ENCODE measurements around the gene LILRA6. TPM values are rescaled to one million over a fixed set of nuclear protein-coding genes. Genes with fewer than 3 reads are reported as not detected.

LILRA6 gene
- polyA plus RNA-seq, 3 donors = 65.7 to 150 (median 143) TPM

DNA sequence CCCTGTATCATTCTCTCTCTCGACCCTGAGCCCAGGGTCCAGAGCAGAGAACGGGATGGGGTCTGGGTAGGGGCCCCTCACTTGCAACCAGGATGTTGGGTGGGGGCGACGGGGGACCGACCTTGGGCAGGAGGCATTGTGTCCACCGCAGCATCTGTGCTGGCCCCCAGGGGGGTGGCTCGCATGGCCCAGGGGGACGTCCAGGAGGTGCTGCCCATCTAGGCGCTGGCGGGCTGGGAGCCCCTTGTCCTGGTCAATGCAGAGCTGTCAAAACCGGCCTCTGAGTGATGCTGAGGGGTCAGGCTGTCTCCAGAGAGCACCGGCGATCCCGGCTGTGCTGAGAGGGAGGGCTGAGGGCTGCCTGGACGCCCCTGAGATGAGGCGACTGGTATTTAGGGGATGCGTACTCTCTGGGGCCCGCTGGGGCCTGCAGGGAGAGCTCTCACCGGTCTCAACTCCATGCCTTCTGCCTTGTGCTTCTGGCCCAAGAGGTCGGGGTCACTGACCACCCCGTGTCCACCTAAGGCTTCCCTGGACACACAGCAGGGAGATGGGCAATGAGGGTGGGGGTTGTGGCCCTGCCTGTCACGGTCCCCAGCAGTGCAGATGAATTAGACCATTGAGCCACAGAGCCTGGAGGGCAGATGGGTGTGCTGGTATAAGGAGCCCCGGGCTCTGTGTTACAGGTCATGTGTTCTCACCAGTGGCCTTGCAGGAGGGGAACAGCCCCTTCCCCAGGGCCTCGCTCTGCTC lies 33.4 kb downstream of the LILRA6 start:
- intact Hi-C loops (cut with micrococcal nuclease) = loop anchor here (2.0 to 5.0 kb wide), 2 partner anchors 22 to 163 kb away; no protein-coding TSS in a partner anchor
- H3K4me3 ChIP-seq (replicated peaks in 1 of 3; ENCODE audit: low read depth in 2 of 3, low read length in 3 of 3) = peak overlapping the region in 1 of 3 experiments; percentile 58
- H3K27me3 ChIP-seq (ENCODE audit: control insufficient read depth in 2 of 2, insufficient read depth in 2 of 2, low read length in 2 of 2) = no peaks in the 10 kb centered on the region
- H3K79me2 ChIP-seq (ENCODE audit: insufficient read depth, low read length) = peaks cover 74% of the 10 kb centered on the region
- peak overlapping the region; percentile 81 for H3K9ac ChIP-seq (ENCODE audit: insufficient read depth, low read length, poor library complexity, severe bottlenecking)
- DNase-seq = no peak
- H3K9me3 Mint-ChIP-seq = peaks cover 0 to 4% (median 0%) of the 10 kb centered on the region in 7 donors
- H3K4me1 ChIP-seq (ENCODE audit: control insufficient read depth in 1 of 2, insufficient read depth in 2 of 2, low read length in 2 of 2) = peaks cover 75 to 82% of the 10 kb centered on the region in 2 donors
- peaks cover 87% of the 10 kb centered on the region for H3K4me1 Mint-ChIP-seq
- peaks cover 33 to 35% of the 10 kb centered on the region in 2 donors for H3K36me3 ChIP-seq (replicated peaks in 1 of 2; ENCODE audit: control insufficient read depth in 1 of 2, insufficient read depth in 2 of 2, low read length in 2 of 2)
- peaks cover 62 to 69% of the 10 kb centered on the region in 2 donors for H3K36me3 Mint-ChIP-seq
- H3K4me2 ChIP-seq (replicated peaks; ENCODE audit: extremely low read depth, low read length, poor library complexity, severe bottlenecking) = peak overlapping the region; percentile 48
- TF ChIP-seq CTCF (IDR thresholded peaks at IDR 0.05) = no peak
- H3K27ac ChIP-seq (ENCODE audit: low read depth in 1 of 2, low read length in 2 of 2) = peak overlapping the region; percentile 97 to 100
- WGBS (ENCODE audit: insufficient coverage) = 68% methylated on average over 22 of the region's 24 CpGs
- peak overlapping the region; percentile 68 to 88 for H3K4me3 Mint-ChIP-seq
- H3K27me3 Mint-ChIP-seq (ENCODE audit: low read depth in 3 of 3) = peaks cover 0 to 12% (median 2%) of the 10 kb centered on the region in 3 donors
- H3K9me3 ChIP-seq (replicated peaks in 1 of 2; ENCODE audit: control insufficient read depth in 1 of 2, insufficient read depth in 1 of 2, low read length in 2 of 2) = no peaks in the 10 kb centered on the region
- H2AFZ ChIP-seq (ENCODE audit: insufficient read depth, low read depth, low read length, poor library complexity, severe bottlenecking) = no peak overlapping the region
- peak overlapping the region; percentile 99 to 100 (median 100) for H3K27ac Mint-ChIP-seq
- peaks cover 22% of the 10 kb centered on the region for H4K20me1 ChIP-seq (ENCODE audit: insufficient read depth, low read length)

DNA sequence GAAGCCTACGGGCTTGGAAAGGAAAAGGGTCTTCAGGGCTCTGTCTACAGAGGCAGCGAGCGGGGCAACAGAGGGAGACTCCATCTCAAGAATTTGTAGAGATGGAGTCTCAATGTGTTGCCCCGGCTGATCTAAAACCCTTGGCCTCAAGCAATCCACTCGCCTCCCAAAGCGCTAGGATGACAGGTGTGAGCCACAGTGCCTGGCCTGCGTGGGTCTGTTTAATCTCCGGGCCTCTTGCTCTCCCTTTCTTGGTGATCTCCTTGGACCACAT lies 33.9 kb downstream of the LILRA6 start:
- no peak for TF ChIP-seq CTCF (IDR thresholded peaks at IDR 0.05)
- peaks cover 89% of the 10 kb centered on the region for H3K4me1 Mint-ChIP-seq
- peak overlapping the region; percentile 86 to 100 for H3K4me3 Mint-ChIP-seq

More for the DNA sequence above, 33.9 kb downstream of the LILRA6 start:
- peaks cover 80 to 87% of the 10 kb centered on the region in 2 donors for H3K4me1 ChIP-seq (ENCODE audit: control insufficient read depth in 1 of 2, insufficient read depth in 2 of 2, low read length in 2 of 2)
- H3K27me3 Mint-ChIP-seq (ENCODE audit: low read depth in 3 of 3) = peaks cover 0 to 11% (median 2%) of the 10 kb centered on the region in 3 donors
- intact Hi-C loops (cut with micrococcal nuclease) = loop anchor here (2.0 to 5.0 kb wide), 2 partner anchors 22 to 164 kb away; no protein-coding TSS in a partner anchor
- no peaks in the 10 kb centered on the region for H3K27me3 ChIP-seq (ENCODE audit: control insufficient read depth in 2 of 2, insufficient read depth in 2 of 2, low read length in 2 of 2)
- DNase-seq = no peak
- H3K79me2 ChIP-seq (ENCODE audit: insufficient read depth, low read length) = peaks cover 79% of the 10 kb centered on the region
- peak overlapping the region; percentile 97 to 100 for H3K27ac ChIP-seq (ENCODE audit: low read depth in 1 of 2, low read length in 2 of 2)
- no peak overlapping the region for H2AFZ ChIP-seq (ENCODE audit: insufficient read depth, low read depth, low read length, poor library complexity, severe bottlenecking)
- H3K36me3 Mint-ChIP-seq = peaks cover 66 to 74% of the 10 kb centered on the region in 2 donors
- peaks cover 27% of the 10 kb centered on the region for H4K20me1 ChIP-seq (ENCODE audit: insufficient read depth, low read length)
- H3K36me3 ChIP-seq (replicated peaks in 1 of 2; ENCODE audit: control insufficient read depth in 1 of 2, insufficient read depth in 2 of 2, low read length in 2 of 2) = peaks cover 38 to 40% of the 10 kb centered on the region in 2 donors
- peak overlapping the region; percentile 81 for H3K9ac ChIP-seq (ENCODE audit: insufficient read depth, low read length, poor library complexity, severe bottlenecking)
- H3K4me2 ChIP-seq (replicated peaks; ENCODE audit: extremely low read depth, low read length, poor library complexity, severe bottlenecking) = peak overlapping the region; percentile 48
- 50% methylated on average over 4 of the region's 8 CpGs for WGBS (ENCODE audit: insufficient coverage)
- H3K4me3 ChIP-seq (replicated peaks in 1 of 3; ENCODE audit: low read depth in 2 of 3, low read length in 3 of 3) = peak overlapping the region in 2 of 3 experiments; percentile 4 to 58
- peak overlapping the region; percentile 99 to 100 (median 100) for H3K27ac Mint-ChIP-seq
- peaks cover 0 to 4% (median 0%) of the 10 kb centered on the region in 7 donors for H3K9me3 Mint-ChIP-seq
- no peaks in the 10 kb centered on the region for H3K9me3 ChIP-seq (replicated peaks in 1 of 2; ENCODE audit: control insufficient read depth in 1 of 2, insufficient read depth in 1 of 2, low read length in 2 of 2)
